ENCODE data around the gene ARHGAP29. TPM values are rescaled to one million over a fixed set of nuclear protein-coding genes. Genes with fewer than 3 reads are reported as not detected.

ARHGAP29 gene
- total RNA-seq, 2 donors from 2014 or later = 39.3 to 51.3 TPM

- intact Hi-C loops (cut with DNase I) = no loop called here
- DNase-seq (ENCODE audit: low spot score) = no peak
Measured at GRCh38 chr1:94143809-94144176, 93.6 kb downstream of the ARHGAP29 start.

- DNase-seq (ENCODE audit: low spot score) = no peak
- intact Hi-C loops (cut with DNase I) = no loop called here
Measured at GRCh38 chr1:94143173-94143808, 94.1 kb downstream of the ARHGAP29 start.

GRCh38 chr1:94142583-94142982 lies 94.8 kb downstream of the ARHGAP29 start:
- intact Hi-C loops (cut with DNase I) = no loop called here
- DNase-seq (ENCODE audit: low spot score) = no peak

- DNase-seq (ENCODE audit: low spot score) = no peak
- intact Hi-C loops (cut with DNase I) = no loop called here
Measured at GRCh38 chr1:94142022-94142421, 95.4 kb downstream of the ARHGAP29 start.

GRCh38 chr1:94132111-94132510 lies 105.3 kb downstream of the ARHGAP29 start:
- DNase-seq (ENCODE audit: low spot score) = no peak

GRCh38 chr1:94130851-94131595 lies 106.4 kb downstream of the ARHGAP29 start:
- no peak for DNase-seq (ENCODE audit: low spot score)

More at GRCh38 chr1:94132111-94132510, 105.3 kb downstream of the ARHGAP29 start:
- intact Hi-C loops (cut with DNase I) = no loop called here

GRCh38 chr1:94126651-94127050 lies 110.7 kb downstream of the ARHGAP29 start:
- intact Hi-C loops (cut with DNase I) = no loop called here
- no peak for DNase-seq (ENCODE audit: low spot score)

More at GRCh38 chr1:94130851-94131595, 106.4 kb downstream of the ARHGAP29 start:
- intact Hi-C loops (cut with DNase I) = no loop called here

- DNase-seq (ENCODE audit: low spot score) = no peak
- intact Hi-C loops (cut with DNase I) = loop anchor here in 1 of 2 donors (1.0 kb wide), 1 partner anchor 34 kb away; no protein-coding TSS in a partner anchor
Measured at GRCh38 chr1:94125551-94126514, 111.6 kb downstream of the ARHGAP29 start.

GRCh38 chr1:94124538-94124937 lies 112.8 kb downstream of the ARHGAP29 start:
- intact Hi-C loops (cut with DNase I) = no loop called here
- DNase-seq (ENCODE audit: low spot score) = no peak

- intact Hi-C loops (cut with DNase I) = no loop called here
- no peak for DNase-seq (ENCODE audit: low spot score)
Measured at GRCh38 chr1:94122201-94122970, 115.0 kb downstream of the ARHGAP29 start.

Other genes with a start within 250 kb of the ARHGAP29 start
- under 1 TPM; 0.33 to 0.42 TPM for gene ABCA4, start 116.4 kb downstream of the ARHGAP29 start, total RNA-seq
- gene ABCD3, start 180.8 kb upstream of the ARHGAP29 start, total RNA-seq = 10 to 100 TPM; 34.4 to 39.1 TPM

Data from posterior vena cava (tissue), 2 donors.